CD14-positive monocyte (primary cell): ENCODE data around the gene ZSCAN25. TPM values are rescaled to one million over a fixed set of nuclear protein-coding genes. Genes with fewer than 3 reads are reported as not detected.
A peak's percentile ranks its signal among the peaks of the same experiment; 100 is the strongest.

Experiments used
- DNase-seq, 3 donors: peaks; one replicate each; pipeline ENCODE4 v3.0.0-alpha.2; 2011 to 2022
- H2AFZ ChIP-seq: 2 replicates; pipeline ENCODE4 v1.6.0; 2012; ENCODE audit warnings: mild to moderate bottlenecking, low read depth, low read length, inconsistent platforms; ENCODE audit not compliant: insufficient read depth, poor library complexity, severe bottlenecking
- H3K27ac ChIP-seq, 2 donors: 1 replicate in 1 of 2; 2 replicates in 1 of 2; pipeline ENCODE4 v1.5.1; 2012 to 2013; ENCODE audit warnings: low read length in 2 of 2, control low read depth in 1 of 2, inconsistent platforms in 1 of 2, low read depth in 1 of 2, mild to moderate bottlenecking in 1 of 2
- H3K27me3 ChIP-seq, 2 donors: one replicate each; pipeline versions ENCODE4 v1.6.0 to v1.6.1; 2011 to 2013; ENCODE audit warnings: low read length in 2 of 2; ENCODE audit not compliant: control insufficient read depth in 2 of 2, insufficient read depth in 2 of 2
- H3K36me3 ChIP-seq, 2 donors: replicated peaks in 1 of 2; 1 replicate in 1 of 2; 2 replicates in 1 of 2; pipeline versions ENCODE4 v1.5.1 to v1.6.1; 2012 to 2013; ENCODE audit warnings: low read length in 2 of 2, control low read depth in 1 of 2, inconsistent platforms in 1 of 2, mild to moderate bottlenecking in 1 of 2; ENCODE audit not compliant: insufficient read depth in 2 of 2, control insufficient read depth in 1 of 2
- H3K4me1 ChIP-seq, 2 donors: 1 replicate in 1 of 2; 2 replicates in 1 of 2; pipeline versions ENCODE4 v1.5.1 to v1.6.1; 2012 to 2013; ENCODE audit warnings: low read length in 2 of 2, control low read depth in 1 of 2, inconsistent platforms in 1 of 2, mild to moderate bottlenecking in 1 of 2, moderate library complexity in 1 of 2; ENCODE audit not compliant: insufficient read depth in 2 of 2, control insufficient read depth in 1 of 2
- H3K4me2 ChIP-seq: replicated peaks from 2 replicates; pipeline ENCODE3; 2012; ENCODE audit warnings: low read length, moderate library complexity, mild to moderate bottlenecking; ENCODE audit not compliant: poor library complexity, severe bottlenecking; ENCODE audit errors: extremely low read depth
- H3K4me3 ChIP-seq, 3 experiments: fragments of 200-600 bp in 1 of 3; sonication (generic) in 1 of 3; replicated peaks in 1 of 3; 1 replicate in 2 of 3; 2 replicates in 1 of 3; pipeline ENCODE4 v1.5.1; 2011 to 2013; ENCODE audit warnings: low read length in 3 of 3, mild to moderate bottlenecking in 3 of 3, control low read depth in 2 of 3, low read depth in 2 of 3, inconsistent platforms in 1 of 3, moderate library complexity in 1 of 3
- H3K79me2 ChIP-seq: 2 replicates; pipeline ENCODE4 v1.6.0; 2012; ENCODE audit warnings: mild to moderate bottlenecking, control low read depth, inconsistent platforms, low read length, moderate library complexity; ENCODE audit not compliant: insufficient read depth
- H3K9ac ChIP-seq: 2 replicates; pipeline ENCODE4 v1.6.0; 2017; ENCODE audit warnings: low read length, mild to moderate bottlenecking; ENCODE audit not compliant: insufficient read depth, poor library complexity, severe bottlenecking
- H3K9me3 ChIP-seq, 2 donors: replicated peaks in 1 of 2; 1 replicate in 1 of 2; 2 replicates in 1 of 2; pipeline versions ENCODE4 v1.5.1 to v1.6.1; 2012 to 2013; ENCODE audit warnings: low read length in 2 of 2, control low read depth in 1 of 2; ENCODE audit not compliant: control insufficient read depth in 1 of 2, insufficient read depth in 1 of 2
- H4K20me1 ChIP-seq: 2 replicates; pipeline ENCODE4 v1.6.0; 2012; ENCODE audit warnings: mild to moderate bottlenecking, low read length, control low read depth, moderate library complexity; ENCODE audit not compliant: insufficient read depth
- H3K27ac Mint-ChIP-seq, 7 donors: one replicate each; pipeline ENCODE4 v1.8.0; 2020; ENCODE audit warnings: mild to moderate bottlenecking in 7 of 7, mixed read lengths in 7 of 7, moderate library complexity in 6 of 7, inconsistent platforms in 2 of 7
- H3K27me3 Mint-ChIP-seq, 3 donors: one replicate each; pipeline ENCODE4 v1.8.0; 2021 to 2022; ENCODE audit warnings: low read depth in 3 of 3, mild to moderate bottlenecking in 3 of 3, mixed read lengths in 3 of 3, moderate library complexity in 3 of 3, inconsistent platforms in 1 of 3
- H3K36me3 Mint-ChIP-seq, 2 donors: one replicate each; pipeline ENCODE4 v1.8.0; 2020; ENCODE audit warnings: mixed read lengths in 2 of 2, inconsistent platforms in 1 of 2, mild to moderate bottlenecking in 1 of 2
- H3K4me1 Mint-ChIP-seq: one replicate; pipeline ENCODE4 v1.8.0; 2020; ENCODE audit warnings: mild to moderate bottlenecking, mixed read lengths
- H3K4me3 Mint-ChIP-seq, 2 donors: one replicate each; pipeline ENCODE4 v1.8.0; 2020; ENCODE audit warnings: mild to moderate bottlenecking in 2 of 2, mixed read lengths in 2 of 2, moderate library complexity in 1 of 2
- H3K9me3 Mint-ChIP-seq, 7 donors: one replicate each; pipeline ENCODE4 v1.8.0; 2020 to 2022; ENCODE audit warnings: mixed read lengths in 7 of 7, mild to moderate bottlenecking in 6 of 7, moderate library complexity in 6 of 7, inconsistent platforms in 2 of 7
- CTCF ChIP-seq: fragments of 200-600 bp; IDR thresholded peaks from one replicate; pipeline ENCODE4 v1.8.0; 2022; ENCODE audit warnings: antibody characterized with exemption, mild to moderate bottlenecking
- WGBS: methylation state at CpG from one replicate; pipeline ENCODE4 v1.1.5; 2013; ENCODE audit warnings: missing lambda C conversion rate; ENCODE audit not compliant: insufficient coverage; 5-methylcytosine and 5-hydroxymethylcytosine counted together
- intact Hi-C, 2 donors: fragments of 100-400 bp; cut with micrococcal nuclease; formaldehyde crosslinking; loops; one replicate each; pipeline versions ENCODE4 v1.15.0 to v1.15.1; 2023
- polyA plus RNA-seq, 3 donors: library from polyadenylated mRNA; depleted of rRNA in 1 of 3; unstranded in 2 of 3; stranded (reverse) in 1 of 3; fragments of 300-500 nt in 2 of 3; fragments of >200 nt in 1 of 3; fragmentation: Illumina TruSeq in 2 of 3; gene quantifications; 1 replicate in 2 of 3; 2 replicates in 1 of 3; pipeline ENCODE4 v1.2.3, GENCODE V29; 2012 to 2021

The ZSCAN25 gene
- polyA plus RNA-seq, 3 donors: 4.3 to 7.3 (median 6.1) TPM

- Histone ChIP-seq H3K9ac (no peak overlapping the region), H3K27me3 (peaks cover 2 to 13% of the 10 kb centered on the region in 2 donors), H2AFZ (no peak overlapping the region), H3K79me2 (peaks cover 21% of the 10 kb centered on the region), H4K20me1 (peaks cover 8% of the 10 kb centered on the region), H3K4me2 (no peak overlapping the region), H3K4me1 (peaks cover 13 to 20% of the 10 kb centered on the region in 2 donors), H3K4me3 (no peak overlapping the region), H3K9me3 (no peaks in the 10 kb centered on the region), H3K27ac (no peak overlapping the region), H3K36me3 (peaks cover 49 to 56% of the 10 kb centered on the region in 2 donors)
- 100% methylated on average over 2 of the region's 3 CpGs for WGBS
- no peak for TF ChIP-seq CTCF
- intact Hi-C loops: loop anchor here (5.0 kb wide), 2 partner anchors 61 to 116 kb away; partner anchors contain the start of genes ZKSCAN5 (in 1 of the 2), ZNF394 (in 1 of the 2) and ZNF655 (in 1 of the 2)
- H3K4me3 Mint-ChIP-seq: no peak overlapping the region
- no peak for DNase-seq
- H3K27me3 Mint-ChIP-seq: peaks cover 5 to 8% (median 7%) of the 10 kb centered on the region in 3 donors
- H3K27ac Mint-ChIP-seq: peak overlapping the region in 1 of 7 donors; percentile 30
- H3K9me3 Mint-ChIP-seq: peaks cover 0 to 8% (median 2%) of the 10 kb centered on the region in 7 donors
- peaks cover 26% of the 10 kb centered on the region for H3K4me1 Mint-ChIP-seq
- H3K36me3 Mint-ChIP-seq: peaks cover 54% of the 10 kb centered on the region in 2 donors
Observed at GRCh38 chr7:99618726-99619125, 2.0 kb downstream of the ZSCAN25 start.

GRCh38 chr7:99619571-99620130 is 2.9 kb downstream of the ZSCAN25 start:
- H3K4me3 Mint-ChIP-seq: no peak overlapping the region
- H3K4me3 ChIP-seq: no peak overlapping the region
- H3K79me2 ChIP-seq: peaks cover 21% of the 10 kb centered on the region
- H3K4me1 ChIP-seq: peaks cover 13 to 20% of the 10 kb centered on the region in 2 donors
- 98% methylated on average over 18 of the region's 18 CpGs for WGBS
- peaks cover 0 to 4% (median 0%) of the 10 kb centered on the region in 7 donors for H3K9me3 Mint-ChIP-seq
- H3K4me1 Mint-ChIP-seq: peaks cover 31% of the 10 kb centered on the region
- no peak overlapping the region for H3K9ac ChIP-seq
- intact Hi-C loops: loop anchor here (5.0 kb wide), 2 partner anchors 62 to 117 kb away; partner anchors contain the start of genes ZKSCAN5 (in 1 of the 2), ZNF394 (in 1 of the 2) and ZNF655 (in 1 of the 2)
- no peak overlapping the region for H3K4me2 ChIP-seq
- no peak overlapping the region for H3K27ac ChIP-seq
- H3K27ac Mint-ChIP-seq: peak overlapping the region in 2 of 7 donors; percentile 11 to 21
- H3K27me3 Mint-ChIP-seq: peaks cover 2 to 12% (median 6%) of the 10 kb centered on the region in 3 donors
- H4K20me1 ChIP-seq: peaks cover 11% of the 10 kb centered on the region
- H3K9me3 ChIP-seq: no peaks in the 10 kb centered on the region
- peaks cover 0 to 10% of the 10 kb centered on the region in 2 donors for H3K27me3 ChIP-seq
- no peak overlapping the region for H2AFZ ChIP-seq
- DNase-seq: no peak
- H3K36me3 Mint-ChIP-seq: peaks cover 63 to 64% of the 10 kb centered on the region in 2 donors
- TF ChIP-seq CTCF: no peak
- peaks cover 58 to 65% of the 10 kb centered on the region in 2 donors for H3K36me3 ChIP-seq
